Measurements from ENCODE around the gene TMEM86A. TPM values are rescaled to one million over a fixed set of nuclear protein-coding genes. Genes with fewer than 3 reads are reported as not detected.

The TMEM86A gene
- total and polyA plus RNA-seq, 2 of the 13 experiments (the other 11 are each of a cell fraction or from before 2014, with no cell fraction given) = 0.03 to 0.07 TPM

DNA sequence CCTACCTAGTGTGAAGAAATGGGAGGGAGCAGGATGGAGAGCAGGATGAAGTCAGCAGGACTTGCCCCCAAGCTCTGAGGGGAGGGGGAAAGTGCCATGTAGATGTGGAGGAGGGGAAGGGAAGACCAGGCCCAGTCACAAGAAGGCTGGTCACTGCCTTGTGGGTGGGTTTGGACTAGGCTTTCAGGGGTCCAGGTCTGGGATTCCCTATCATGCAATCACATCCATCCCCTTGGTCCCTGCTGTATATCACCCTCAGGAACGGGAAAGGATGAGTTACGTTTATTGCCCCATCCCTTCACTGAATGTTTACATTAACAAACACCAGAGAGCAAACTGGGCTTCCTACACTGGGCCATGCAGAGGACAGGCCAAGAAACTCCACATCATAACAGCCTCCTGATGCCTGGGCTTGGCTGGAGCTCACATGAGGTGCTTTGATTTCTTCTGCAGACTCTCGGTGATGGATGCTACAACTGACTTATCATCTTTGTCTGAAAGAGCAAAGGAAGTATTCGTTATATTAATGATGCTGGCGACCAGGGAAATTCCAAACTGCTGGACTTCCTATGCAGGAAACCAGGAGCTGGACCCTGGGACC is 5.6 kb downstream of the TMEM86A start:
- Histone ChIP-seq H3K9me3 (ENCODE audit: low read length) (no peaks in the 10 kb centered on the region), H3K9ac (ENCODE audit: insufficient read depth, low read depth, low read length) (no peak overlapping the region), H3K4me2 (ENCODE audit: low read depth, low read length) (no peak overlapping the region), H4K20me1 (ENCODE audit: insufficient read depth, low read length) (no peaks in the 10 kb centered on the region), H3K4me3 (replicated peaks in 1 of 3; ENCODE audit: insufficient read depth in 1 of 3, low read depth in 2 of 3, low read length in 3 of 3) (no peak overlapping the region), H3K27ac (ENCODE audit: extremely low read length, insufficient read depth, low read length) (no peak overlapping the region), H3K79me2 (ENCODE audit: insufficient read depth, low read length) (no peaks in the 10 kb centered on the region), H3K27me3 (ENCODE audit: control insufficient read depth in 1 of 2, insufficient read depth in 2 of 2, low read length in 2 of 2) (peaks cover 1 to 75% of the 10 kb centered on the region in 2 experiments; a peak in 4 of 5 replicates), H2AFZ (ENCODE audit: low read length) (no peak overlapping the region), H3K4me1 (ENCODE audit: insufficient read depth, low read length) (peaks cover 8% of the 10 kb centered on the region), H3K36me3 (replicated peaks in 1 of 2; ENCODE audit: control insufficient read depth in 1 of 2, insufficient read depth in 2 of 2, low read length in 2 of 2) (no peaks in the 10 kb centered on the region)
- no TSS peak for BruUV-seq (replicated peaks)
- DNase-seq (ENCODE audit: low spot score) (no peak), ATAC-seq (no peak), FAIRE-seq (no peak)
- WGBS (ENCODE audit: low lambda C conversion rate) = 0% methylated on average over 5 of the region's 5 CpGs
- in situ Hi-C loops (cut with HindIII; ENCODE audit: extremely low pct_ligation_motif_present, low pct_unique_long_range_greater_than_20kb) (no loop called here), intact Hi-C loops (cut with micrococcal nuclease; ENCODE audit: unreplicated experiment) (no loop called here)
- POLR2A ChIA-PET = no interaction called here
- TF ChIP-seq ARNT2 (CRISPR knock-in tag; IDR thresholded peaks at IDR 0.05; ENCODE audit: low read depth) (no peak), MLX (CRISPR knock-in tag; IDR thresholded peaks at IDR 0.05) (no peak), ZBTB10 (CRISPR knock-in tag; IDR thresholded peaks at IDR 0.05; ENCODE audit: borderline replicate concordance) (no peak), REL (CRISPR knock-in tag; conservative IDR thresholded peaks at IDR 0.05) (no peak), NR1H2 (CRISPR knock-in tag; IDR thresholded peaks at IDR 0.05; ENCODE audit: borderline replicate concordance, low read depth) (no peak), ZBTB20 (CRISPR knock-in tag; IDR thresholded peaks at IDR 0.05; ENCODE audit: borderline replicate concordance, low read depth) (no peak), NR0B2 (CRISPR knock-in tag; IDR thresholded peaks at IDR 0.05) (no peak), ZFAT (CRISPR knock-in tag; conservative IDR thresholded peaks at IDR 0.05) (no peak)
- TF ChIP-seq, protein P1, sequence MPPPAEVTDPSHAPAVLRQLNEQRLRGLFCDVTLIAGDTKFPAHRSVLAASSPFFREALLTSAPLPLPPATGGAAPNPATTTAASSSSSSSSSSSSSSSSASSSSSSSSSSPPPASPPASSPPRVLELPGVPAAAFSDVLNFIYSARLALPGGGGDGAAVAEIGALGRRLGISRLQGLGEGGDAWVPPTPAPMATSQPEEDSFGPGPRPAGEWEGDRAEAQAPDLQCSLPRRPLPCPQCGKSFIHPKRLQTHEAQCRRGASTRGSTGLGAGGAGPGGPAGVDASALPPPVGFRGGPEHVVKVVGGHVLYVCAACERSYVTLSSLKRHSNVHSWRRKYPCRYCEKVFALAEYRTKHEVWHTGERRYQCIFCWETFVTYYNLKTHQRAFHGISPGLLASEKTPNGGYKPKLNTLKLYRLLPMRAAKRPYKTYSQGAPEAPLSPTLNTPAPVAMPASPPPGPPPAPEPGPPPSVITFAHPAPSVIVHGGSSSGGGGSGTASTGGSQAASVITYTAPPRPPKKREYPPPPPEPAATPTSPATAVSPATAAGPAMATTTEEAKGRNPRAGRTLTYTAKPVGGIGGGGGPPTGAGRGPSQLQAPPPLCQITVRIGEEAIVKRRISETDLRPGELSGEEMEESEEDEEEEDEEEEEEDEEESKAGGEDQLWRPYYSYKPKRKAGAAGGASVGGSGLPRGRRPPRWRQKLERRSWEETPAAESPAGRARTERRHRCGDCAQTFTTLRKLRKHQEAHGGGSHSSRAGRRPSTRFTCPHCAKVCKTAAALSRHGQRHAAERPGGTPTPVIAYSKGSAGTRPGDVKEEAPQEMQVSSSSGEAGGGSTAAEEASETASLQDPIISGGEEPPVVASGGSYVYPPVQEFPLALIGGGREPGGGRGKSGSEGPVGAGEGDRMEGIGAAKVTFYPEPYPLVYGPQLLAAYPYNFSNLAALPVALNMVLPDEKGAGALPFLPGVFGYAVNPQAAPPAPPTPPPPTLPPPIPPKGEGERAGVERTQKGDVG (CRISPR knock-in tag; IDR thresholded peaks at IDR 0.05; ENCODE audit: borderline replicate concordance) = no peak
- TF ChIP-seq, protein P2, sequence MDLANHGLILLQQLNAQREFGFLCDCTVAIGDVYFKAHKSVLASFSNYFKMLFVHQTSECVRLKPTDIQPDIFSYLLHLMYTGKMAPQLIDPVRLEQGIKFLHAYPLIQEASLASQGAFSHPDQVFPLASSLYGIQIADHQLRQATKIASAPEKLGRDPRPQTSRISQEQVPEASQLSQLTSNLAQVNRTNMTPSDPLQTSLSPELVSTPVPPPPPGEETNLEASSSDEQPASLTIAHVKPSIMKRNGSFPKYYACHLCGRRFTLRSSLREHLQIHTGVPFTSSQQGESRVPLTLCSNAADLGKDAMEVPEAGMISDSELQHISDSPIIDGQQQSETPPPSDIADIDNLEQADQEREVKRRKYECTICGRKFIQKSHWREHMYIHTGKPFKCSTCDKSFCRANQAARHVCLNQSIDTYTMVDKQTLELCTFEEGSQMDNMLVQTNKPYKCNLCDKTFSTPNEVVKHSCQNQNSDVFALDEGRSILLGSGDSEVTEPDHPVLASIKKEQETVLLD (CRISPR knock-in tag; IDR thresholded peaks at IDR 0.05; ENCODE audit: low read depth) = no peak
- CTCF ChIA-PET (ENCODE audit: low intra/inter-chr PET ratio, low total read pairs) = no interaction called here
